ENCODE results near the gene CENPP. TPM values are rescaled to one million over a fixed set of nuclear protein-coding genes. Genes with fewer than 3 reads are reported as not detected.
A peak's percentile ranks its signal among the peaks of the same experiment; 100 is the strongest.

The CENPP gene
- total RNA-seq, 4 donors from 2014 or later, result 14.1 to 39.5 (median 19.2) TPM

- peak overlapping the region; percentile 97 for H3K27ac ChIP-seq
- TF ChIP-seq EP300 (IDR thresholded peaks at IDR 0.05), result no peak
- WGBS, result 85% methylated on average over 9 of the region's 10 CpGs
- peaks cover 9% of the 10 kb centered on the region for H3K36me3 ChIP-seq
- peak in 1 of 2 donors; percentile 63 for DNase-seq (ENCODE audit: low spot score in 2 of 2)
- no peaks in the 10 kb centered on the region for H3K27me3 ChIP-seq
- H3K9me3 ChIP-seq, result no peaks in the 10 kb centered on the region
- H3K4me1 ChIP-seq, result peaks cover 86% of the 10 kb centered on the region
- no peak overlapping the region for H3K4me3 ChIP-seq
Observed at GRCh38 chr9:92663951-92664350, 338.2 kb downstream of the CENPP start.

DNA sequence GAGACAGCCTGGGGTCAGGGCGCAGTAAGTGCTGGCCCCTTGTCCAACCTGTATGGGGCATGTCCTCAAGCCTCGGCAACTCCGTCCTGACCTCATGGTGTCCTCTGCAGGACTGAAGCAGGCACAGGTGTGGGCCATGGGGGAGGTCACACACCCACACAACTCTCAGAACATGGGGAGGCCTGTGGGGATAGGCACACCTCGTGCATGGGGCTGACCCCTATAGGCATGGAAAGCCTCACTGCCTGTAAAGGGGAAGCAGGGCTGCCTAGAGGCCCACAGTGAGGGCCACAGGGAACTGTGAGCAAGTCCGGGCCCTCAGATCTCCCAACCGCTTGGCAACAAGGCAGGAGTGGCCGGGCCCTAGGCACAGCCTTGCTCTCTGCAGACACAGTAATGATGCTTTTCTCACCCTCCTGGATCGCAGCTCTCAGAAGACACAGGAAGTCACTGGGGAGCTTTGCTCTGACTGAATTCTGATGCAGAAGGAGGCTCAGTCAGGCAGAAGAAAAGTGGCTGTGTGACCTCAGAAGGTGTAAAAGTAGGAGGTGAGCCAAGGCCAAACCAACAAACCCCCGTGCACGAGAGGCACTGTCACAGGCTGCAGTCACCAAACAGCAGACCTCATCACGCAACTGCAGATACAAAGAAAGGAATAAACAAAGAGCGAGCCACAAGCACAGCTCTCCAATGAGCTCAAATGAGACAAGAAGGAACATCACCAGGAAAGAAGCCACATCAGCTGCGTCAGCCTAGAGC lies 338.8 kb downstream of the CENPP start:
- TF ChIP-seq EP300 (IDR thresholded peaks at IDR 0.05) (no peak), POLR2A (IDR thresholded peaks at IDR 0.05) (no peak), CTCF (IDR thresholded peaks at IDR 0.05) (no peak), POLR2AphosphoS5 (IDR thresholded peaks at IDR 0.05) (no peak)
- H3K36me3 ChIP-seq, result peaks cover 9% of the 10 kb centered on the region
- 55% methylated on average over 7 of the region's 13 CpGs for WGBS
- no peaks in the 10 kb centered on the region for H3K27me3 ChIP-seq
- H3K9me3 ChIP-seq, result no peaks in the 10 kb centered on the region
- H3K27ac ChIP-seq, result peak overlapping the region; percentile 97
- no peak overlapping the region for H3K4me3 ChIP-seq
- peak in 1 of 2 donors; percentile 58 for DNase-seq (ENCODE audit: low spot score in 2 of 2)
- H3K4me1 ChIP-seq, result peaks cover 87% of the 10 kb centered on the region

- Histone ChIP-seq H3K9me3 (no peaks in the 10 kb centered on the region), H3K27me3 (no peaks in the 10 kb centered on the region), H3K4me1 (peaks cover 75% of the 10 kb centered on the region), H3K36me3 (peaks cover 9% of the 10 kb centered on the region), H3K4me3 (peak overlapping the region; percentile 22), H3K27ac (peak overlapping the region; percentile 97)
- TF ChIP-seq POLR2AphosphoS5 (IDR thresholded peaks at IDR 0.05), result no peak
- no peak for TF ChIP-seq EP300 (IDR thresholded peaks at IDR 0.05)
- TF ChIP-seq CTCF (IDR thresholded peaks at IDR 0.05), result no peak
- TF ChIP-seq POLR2A (IDR thresholded peaks at IDR 0.05), result no peak
- 57% methylated on average over 3 of the region's 3 CpGs for WGBS
- no peak for DNase-seq (ENCODE audit: low spot score in 2 of 2)
Observed at GRCh38 chr9:92665836-92666235, 340.1 kb downstream of the CENPP start.

GRCh38 chr9:92666236-92666635 lies 340.5 kb downstream of the CENPP start:
- 65% methylated on average over 6 of the region's 6 CpGs for WGBS
- H3K4me1 ChIP-seq, result peaks cover 72% of the 10 kb centered on the region
- TF ChIP-seq POLR2A (IDR thresholded peaks at IDR 0.05) (no peak), POLR2AphosphoS5 (IDR thresholded peaks at IDR 0.05) (no peak), CTCF (IDR thresholded peaks at IDR 0.05) (no peak), EP300 (IDR thresholded peaks at IDR 0.05) (no peak)
- peak; percentile 61 to 74 for DNase-seq (ENCODE audit: low spot score in 2 of 2)
- no peaks in the 10 kb centered on the region for H3K9me3 ChIP-seq
- H3K27me3 ChIP-seq, result no peaks in the 10 kb centered on the region
- H3K36me3 ChIP-seq, result peaks cover 9% of the 10 kb centered on the region
- peak overlapping the region; percentile 97 for H3K27ac ChIP-seq
- H3K4me3 ChIP-seq, result peak overlapping the region; percentile 22

- DNase-seq (ENCODE audit: low spot score in 2 of 2), result peak; percentile 26 to 43
- H3K36me3 ChIP-seq, result peaks cover 9% of the 10 kb centered on the region
- no peaks in the 10 kb centered on the region for H3K9me3 ChIP-seq
- H3K4me3 ChIP-seq, result no peak overlapping the region
- WGBS, result 72% methylated on average over 8 of the region's 8 CpGs
- peak overlapping the region; percentile 97 for H3K27ac ChIP-seq
- TF ChIP-seq POLR2A (IDR thresholded peaks at IDR 0.05), result no peak
- TF ChIP-seq EP300 (IDR thresholded peaks at IDR 0.05), result no peak
- TF ChIP-seq CTCF (IDR thresholded peaks at IDR 0.05), result no peak
- no peak for TF ChIP-seq POLR2AphosphoS5 (IDR thresholded peaks at IDR 0.05)
- H3K4me1 ChIP-seq, result peaks cover 72% of the 10 kb centered on the region
- H3K27me3 ChIP-seq, result no peaks in the 10 kb centered on the region
Observed at GRCh38 chr9:92666912-92667532, 341.3 kb downstream of the CENPP start.

Measured in suprapubic skin (tissue), 4 donors.